ENCODE measurements around the gene TRAPPC12.
"Not testable (repeated sequence)": the region's sequence is repeated elsewhere in the genome, so short reads cannot be mapped to it uniquely, and the experiment has no call there.

TRAPPC12 gene

DNA sequence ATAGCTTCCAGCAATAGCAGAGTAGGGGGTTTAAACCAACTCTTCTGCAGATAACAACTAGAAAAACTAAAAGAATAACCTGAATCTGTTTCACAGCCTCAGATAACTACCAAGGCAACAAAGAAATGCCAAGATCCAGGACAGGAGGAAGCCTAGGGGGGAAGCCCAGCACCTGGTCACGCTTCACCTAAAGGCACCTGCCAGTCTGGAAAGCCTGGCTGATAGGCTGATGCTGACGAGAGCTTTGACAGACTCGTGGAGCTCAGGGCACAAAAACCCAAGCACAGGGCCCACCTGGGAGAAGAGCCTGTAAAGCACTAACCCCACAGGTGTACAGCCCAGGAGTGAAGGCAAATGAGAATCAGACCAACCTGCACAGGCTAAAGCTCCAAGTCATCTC, 24.5 kb upstream of the TRAPPC12 start:
- no peak overlapping the region for H3K9ac ChIP-seq
- TF ChIP-seq, protein P1, sequence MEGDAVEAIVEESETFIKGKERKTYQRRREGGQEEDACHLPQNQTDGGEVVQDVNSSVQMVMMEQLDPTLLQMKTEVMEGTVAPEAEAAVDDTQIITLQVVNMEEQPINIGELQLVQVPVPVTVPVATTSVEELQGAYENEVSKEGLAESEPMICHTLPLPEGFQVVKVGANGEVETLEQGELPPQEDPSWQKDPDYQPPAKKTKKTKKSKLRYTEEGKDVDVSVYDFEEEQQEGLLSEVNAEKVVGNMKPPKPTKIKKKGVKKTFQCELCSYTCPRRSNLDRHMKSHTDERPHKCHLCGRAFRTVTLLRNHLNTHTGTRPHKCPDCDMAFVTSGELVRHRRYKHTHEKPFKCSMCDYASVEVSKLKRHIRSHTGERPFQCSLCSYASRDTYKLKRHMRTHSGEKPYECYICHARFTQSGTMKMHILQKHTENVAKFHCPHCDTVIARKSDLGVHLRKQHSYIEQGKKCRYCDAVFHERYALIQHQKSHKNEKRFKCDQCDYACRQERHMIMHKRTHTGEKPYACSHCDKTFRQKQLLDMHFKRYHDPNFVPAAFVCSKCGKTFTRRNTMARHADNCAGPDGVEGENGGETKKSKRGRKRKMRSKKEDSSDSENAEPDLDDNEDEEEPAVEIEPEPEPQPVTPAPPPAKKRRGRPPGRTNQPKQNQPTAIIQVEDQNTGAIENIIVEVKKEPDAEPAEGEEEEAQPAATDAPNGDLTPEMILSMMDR (conservative IDR thresholded peaks at IDR 0.05; ENCODE audit: low read depth, low read length): no peak
- no peak overlapping the region for H3K27ac ChIP-seq
- H3K36me3 ChIP-seq (ENCODE audit: insufficient read depth): no peaks in the 10 kb centered on the region
- no peaks in the 10 kb centered on the region for H3K27me3 ChIP-seq (ENCODE audit: insufficient read depth, low read depth)
- no peak overlapping the region for H3K4me3 ChIP-seq (IDR thresholded peaks at IDR 0.05; ENCODE audit: insufficient read depth, low read depth, low read length)
- H2AFZ ChIP-seq (ENCODE audit: low read depth): no peak overlapping the region
- H4K20me1 ChIP-seq (ENCODE audit: insufficient read depth): no peaks in the 10 kb centered on the region
- no peak overlapping the region for H3K4me2 ChIP-seq
- H3K4me1 ChIP-seq (ENCODE audit: low read depth, poor library complexity, severe bottlenecking): no peaks in the 10 kb centered on the region
- no peaks in the 10 kb centered on the region; the same call in 1 of the 2 replicates for H3K79me2 ChIP-seq (ENCODE audit: insufficient read depth, low read depth)

DNA sequence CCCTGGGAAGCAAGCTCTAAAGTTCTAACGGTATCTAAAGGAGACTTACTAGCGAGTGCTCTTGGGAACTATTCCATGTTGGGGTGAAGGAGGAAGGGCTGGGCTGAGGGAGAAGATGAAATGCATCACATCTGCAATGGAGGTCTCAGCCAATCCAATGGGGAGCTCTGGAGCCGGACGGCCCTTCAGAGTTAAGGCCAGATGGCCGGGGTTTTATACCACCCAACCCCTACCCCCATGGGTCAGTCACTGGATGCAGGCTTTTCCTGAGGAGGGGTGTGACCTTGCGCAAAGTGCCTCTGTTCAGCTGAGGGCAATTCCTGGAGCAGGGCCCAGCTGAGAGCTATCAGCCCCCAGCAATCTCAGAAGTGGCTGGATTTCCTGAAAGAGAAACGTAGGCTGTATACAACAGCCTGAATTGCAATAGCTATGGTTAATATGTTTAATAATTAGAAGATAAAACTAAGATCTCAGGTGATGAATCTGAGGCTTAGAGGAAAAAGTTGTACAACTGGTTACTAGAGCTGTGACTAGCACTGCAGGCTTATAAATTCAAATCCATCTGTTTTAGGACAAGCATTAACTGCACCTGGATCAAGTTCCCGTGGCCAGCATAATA, 23.4 kb upstream of the TRAPPC12 start:
- no peaks in the 10 kb centered on the region for H4K20me1 ChIP-seq (ENCODE audit: insufficient read depth)
- H3K36me3 ChIP-seq (ENCODE audit: insufficient read depth): no peaks in the 10 kb centered on the region
- H3K4me2 ChIP-seq: no peak overlapping the region
- no peak overlapping the region for H3K27ac ChIP-seq
- H3K27me3 ChIP-seq (ENCODE audit: insufficient read depth, low read depth): no peaks in the 10 kb centered on the region
- no peak overlapping the region for H3K4me3 ChIP-seq (IDR thresholded peaks at IDR 0.05; ENCODE audit: insufficient read depth, low read depth, low read length)
- H3K9ac ChIP-seq: no peak overlapping the region
- no peaks in the 10 kb centered on the region; the same call in 1 of the 2 replicates for H3K79me2 ChIP-seq (ENCODE audit: insufficient read depth, low read depth)
- no peak overlapping the region for H2AFZ ChIP-seq (ENCODE audit: low read depth)
- H3K4me1 ChIP-seq (ENCODE audit: low read depth, poor library complexity, severe bottlenecking): no peaks in the 10 kb centered on the region
- TF ChIP-seq, protein P1 (conservative IDR thresholded peaks at IDR 0.05; ENCODE audit: low read depth, low read length): no peak

DNA sequence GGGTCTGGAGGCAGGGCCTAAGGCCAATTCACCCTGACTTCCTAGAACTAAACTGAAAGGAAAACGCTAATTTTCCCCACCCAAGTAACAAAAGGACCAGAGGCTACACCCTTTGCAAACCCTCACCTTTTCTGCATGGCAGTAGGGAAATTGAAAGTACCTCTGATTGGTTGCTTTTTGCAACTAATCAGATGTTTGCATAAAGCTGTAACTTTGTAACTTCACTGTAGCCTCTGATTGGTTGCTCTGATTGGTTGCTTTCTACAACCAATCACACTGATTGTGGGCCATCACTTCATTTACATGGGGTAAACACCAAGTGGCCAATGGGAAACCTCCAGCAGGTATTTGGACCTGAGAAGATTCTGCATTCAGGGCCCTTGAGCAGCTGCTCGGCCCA, 22.7 kb upstream of the TRAPPC12 start:
- Histone ChIP-seq H3K79me2 (ENCODE audit: insufficient read depth, low read depth) (no peaks in the 10 kb centered on the region; the same call in 1 of the 2 replicates), H3K36me3 (ENCODE audit: insufficient read depth) (no peaks in the 10 kb centered on the region), H3K4me1 (ENCODE audit: low read depth, poor library complexity, severe bottlenecking) (no peaks in the 10 kb centered on the region), H3K4me2 (no peak overlapping the region), H3K27me3 (ENCODE audit: insufficient read depth, low read depth) (no peaks in the 10 kb centered on the region), H3K4me3 (IDR thresholded peaks at IDR 0.05; ENCODE audit: insufficient read depth, low read depth, low read length) (no peak overlapping the region), H4K20me1 (ENCODE audit: insufficient read depth) (no peaks in the 10 kb centered on the region), H2AFZ (ENCODE audit: low read depth) (no peak overlapping the region), H3K9ac (no peak overlapping the region), H3K27ac (no peak overlapping the region)
- TF ChIP-seq, protein P1 (conservative IDR thresholded peaks at IDR 0.05; ENCODE audit: low read depth, low read length): no peak

DNA sequence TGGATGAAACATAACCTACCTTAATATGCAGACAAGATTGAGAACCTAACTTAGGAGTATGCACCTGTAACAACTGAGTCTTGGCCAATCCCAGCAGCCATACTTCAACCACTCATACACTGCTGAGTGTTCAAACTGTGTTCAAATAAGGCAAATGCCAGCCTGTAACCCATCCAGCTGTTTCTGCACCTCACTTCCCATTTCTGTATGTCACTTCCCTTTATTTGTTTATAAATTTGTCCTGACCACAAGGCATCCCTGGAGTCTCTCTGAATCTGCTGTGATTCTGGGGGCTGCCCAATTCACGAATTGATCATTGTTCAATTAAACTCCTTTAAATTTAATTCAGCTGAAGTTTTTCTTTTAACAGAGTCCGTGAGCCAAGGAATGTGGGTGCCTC, 22.0 kb upstream of the TRAPPC12 start:
- H2AFZ ChIP-seq (ENCODE audit: low read depth); H3K4me1 ChIP-seq (ENCODE audit: low read depth, poor library complexity, severe bottlenecking); H3K27me3 ChIP-seq (ENCODE audit: insufficient read depth, low read depth); H3K36me3 ChIP-seq (ENCODE audit: insufficient read depth); H3K79me2 ChIP-seq (ENCODE audit: insufficient read depth, low read depth); H3K4me3 ChIP-seq (IDR thresholded peaks at IDR 0.05; ENCODE audit: insufficient read depth, low read depth, low read length); H3K4me2 ChIP-seq; H4K20me1 ChIP-seq (ENCODE audit: insufficient read depth); H3K27ac ChIP-seq; H3K9ac ChIP-seq: not testable (repeated sequence)

DNA sequence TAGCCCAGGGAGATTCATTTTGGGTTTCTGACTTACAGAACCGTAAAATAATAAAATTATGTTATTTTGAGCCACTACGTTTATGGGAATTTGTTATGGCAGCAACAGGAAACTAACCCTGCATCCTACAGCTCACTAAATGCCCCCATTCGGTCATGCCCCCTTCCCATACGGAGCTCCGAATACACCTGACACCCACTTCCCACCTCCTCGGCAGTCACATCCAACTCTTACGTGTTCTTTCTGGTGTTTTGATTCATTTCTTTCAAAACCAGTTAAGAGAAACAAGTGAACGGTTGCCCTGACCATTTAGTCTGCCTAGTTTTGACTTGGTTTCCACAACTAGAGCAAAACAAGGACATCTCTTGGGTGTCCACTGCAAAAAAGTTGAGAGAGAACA, 21.6 kb upstream of the TRAPPC12 start:
- Histone ChIP-seq H3K9ac (no peak overlapping the region), H3K27ac (no peak overlapping the region), H3K27me3 (ENCODE audit: insufficient read depth, low read depth) (no peaks in the 10 kb centered on the region), H3K4me3 (IDR thresholded peaks at IDR 0.05; ENCODE audit: insufficient read depth, low read depth, low read length) (no peak overlapping the region), H2AFZ (ENCODE audit: low read depth) (no peak overlapping the region), H3K4me1 (ENCODE audit: low read depth, poor library complexity, severe bottlenecking) (no peaks in the 10 kb centered on the region), H3K79me2 (ENCODE audit: insufficient read depth, low read depth) (no peaks in the 10 kb centered on the region; the same call in 1 of the 2 replicates), H3K4me2 (no peak overlapping the region), H3K36me3 (ENCODE audit: insufficient read depth) (no peaks in the 10 kb centered on the region), H4K20me1 (ENCODE audit: insufficient read depth) (no peaks in the 10 kb centered on the region)
- TF ChIP-seq, protein P1 (conservative IDR thresholded peaks at IDR 0.05; ENCODE audit: low read depth, low read length): no peak
